ENCODE data around the gene CIDEB.
A peak's percentile ranks its signal among the peaks of the same experiment; 100 is the strongest.
"Not testable (repeated sequence)": the region's sequence is repeated elsewhere in the genome, so short reads cannot be mapped to it uniquely, and the experiment has no call there.

The CIDEB gene, protein sequence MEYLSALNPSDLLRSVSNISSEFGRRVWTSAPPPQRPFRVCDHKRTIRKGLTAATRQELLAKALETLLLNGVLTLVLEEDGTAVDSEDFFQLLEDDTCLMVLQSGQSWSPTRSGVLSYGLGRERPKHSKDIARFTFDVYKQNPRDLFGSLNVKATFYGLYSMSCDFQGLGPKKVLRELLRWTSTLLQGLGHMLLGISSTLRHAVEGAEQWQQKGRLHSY

GRCh38 chr14:24307575-24308341 is at the start of gene CIDEB:
TSS of gene CIDEB (minus strand) at chr14:24307977. CDS start at chr14:24307858, 119 bp downstream.
- DNase-seq: peak; percentile 53

DNA sequence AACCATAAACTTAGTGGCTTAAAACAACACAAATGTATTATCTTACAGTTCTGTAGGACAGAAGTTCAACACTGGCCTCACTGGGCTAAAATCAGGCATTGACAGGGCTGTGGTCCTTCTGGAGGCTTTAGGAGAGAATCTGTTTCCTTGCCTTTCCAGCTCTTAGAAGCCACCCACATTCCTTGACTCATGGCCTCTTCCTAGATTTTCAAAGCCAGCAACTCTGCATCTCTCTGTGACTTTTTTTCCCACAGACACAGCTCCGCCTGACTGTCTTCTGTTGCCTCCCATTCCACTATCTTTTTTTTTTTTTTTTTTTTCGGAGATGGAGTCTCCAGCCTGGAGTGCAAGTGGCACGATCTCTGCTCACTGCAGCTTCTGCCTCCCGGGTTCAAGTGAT is 48.4 kb upstream of the CIDEB start:
- DNase-seq: no peak

- DNase-seq: no peak
Measured at GRCh38 chr14:24355009-24355408, 47.2 kb upstream of the CIDEB start.

- DNase-seq: not testable (repeated sequence)
Measured at GRCh38 chr14:24354482-24354825, 46.7 kb upstream of the CIDEB start.

GRCh38 chr14:24353559-24354481 is 46.0 kb upstream of the CIDEB start:
- DNase-seq: no peak

- no peak for DNase-seq
Measured at GRCh38 chr14:24351517-24351916, 43.7 kb upstream of the CIDEB start.

GRCh38 chr14:24349742-24350141 is 42.0 kb upstream of the CIDEB start:
- DNase-seq: no peak

- DNase-seq: no peak
Measured at GRCh38 chr14:24348186-24348585, 40.4 kb upstream of the CIDEB start.

- no peak for DNase-seq
Measured at GRCh38 chr14:24347134-24347533, 39.4 kb upstream of the CIDEB start.

DNA sequence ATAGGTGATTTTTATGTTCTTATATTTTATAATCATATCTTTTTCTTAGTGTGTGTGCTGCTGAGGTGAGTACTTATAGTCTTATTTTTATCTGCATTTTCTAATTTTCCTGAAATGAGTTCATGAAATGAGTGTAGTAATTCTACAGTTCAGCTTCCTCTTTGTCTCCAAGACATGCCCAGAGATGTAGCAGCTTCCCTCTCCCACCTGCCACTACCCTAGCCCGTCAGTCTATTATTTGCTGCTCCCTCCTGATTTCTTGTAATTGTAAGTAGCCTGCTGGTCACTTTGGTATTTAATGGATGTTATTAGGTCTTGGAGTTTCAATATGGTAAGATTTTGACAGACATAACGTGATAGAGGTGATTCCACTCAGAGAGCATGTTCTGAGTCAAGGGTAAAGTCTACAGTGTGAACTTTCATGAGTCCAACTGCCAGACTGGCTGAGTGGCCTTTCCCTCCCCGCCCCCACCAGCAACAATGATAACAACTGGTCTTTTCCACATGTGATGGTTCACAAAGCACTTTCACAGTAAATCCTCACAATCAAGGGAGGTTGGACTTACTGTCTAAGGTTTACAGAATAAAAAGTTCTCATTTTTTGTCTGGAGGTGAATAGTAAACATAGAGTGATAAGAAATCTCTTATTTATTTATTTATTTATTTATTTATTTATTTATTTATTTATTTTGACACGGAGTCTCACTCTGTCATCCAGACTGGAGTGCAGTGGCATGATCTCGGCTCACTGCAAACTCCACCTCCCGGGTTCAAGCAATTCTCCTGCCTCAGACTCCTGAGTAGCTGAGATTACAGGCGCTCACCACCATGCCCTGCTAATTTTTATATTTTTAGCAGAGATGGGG is 36.3 kb upstream of the CIDEB start:
- no peak for DNase-seq

DNA sequence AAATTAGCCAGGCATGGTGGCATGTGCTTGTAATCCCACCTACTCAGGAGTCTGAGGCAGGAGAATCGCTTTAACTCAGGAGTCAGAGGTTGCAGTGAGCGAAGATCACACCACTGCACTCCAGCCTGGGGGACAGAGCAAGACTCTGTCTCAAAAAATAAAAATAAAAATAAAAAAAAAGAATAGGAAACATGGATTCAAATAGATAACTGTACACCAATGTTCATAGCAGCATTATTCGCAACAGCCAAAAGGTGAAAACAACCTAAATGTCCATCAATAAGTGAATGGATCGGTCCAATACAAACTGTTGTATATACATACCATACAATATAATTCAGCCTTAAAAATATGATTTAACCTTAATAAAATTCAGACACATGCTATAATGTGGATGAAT is 35.1 kb upstream of the CIDEB start:
- DNase-seq: no peak

GRCh38 chr14:24340606-24341005 is 32.8 kb upstream of the CIDEB start:
- DNase-seq: no peak

- DNase-seq: peak; percentile 70
Measured at GRCh38 chr14:24339284-24340151, 31.7 kb upstream of the CIDEB start, which contains the start of gene RIPK3. TSS of gene RIPK3 (minus strand) at chr14:24339991. CDS start at chr14:24339826, 165 bp downstream.

DNA sequence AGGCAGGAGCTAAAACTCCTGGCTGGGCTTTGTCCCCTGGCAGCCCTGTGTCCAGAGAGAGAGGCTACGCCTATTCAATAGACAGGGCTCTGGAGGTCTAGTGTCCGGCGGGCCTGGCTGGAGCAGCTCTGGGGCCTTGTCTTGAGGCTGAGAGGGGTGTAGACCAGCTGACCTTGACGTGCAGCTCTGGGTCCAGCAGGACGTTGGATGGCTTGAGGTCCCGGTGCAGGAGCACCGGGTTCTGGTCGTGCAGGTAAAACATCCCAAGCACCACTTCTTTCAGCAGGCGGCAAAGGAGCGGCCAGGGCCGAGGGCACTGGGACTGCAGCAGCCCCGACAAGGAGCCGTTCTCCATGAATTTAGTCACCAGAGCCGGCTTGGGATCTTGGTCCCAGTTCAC is 31.1 kb upstream of the CIDEB start:
- no peak for DNase-seq

- DNase-seq: no peak
Measured at GRCh38 chr14:24337824-24338175, 30.0 kb upstream of the CIDEB start.

DNA sequence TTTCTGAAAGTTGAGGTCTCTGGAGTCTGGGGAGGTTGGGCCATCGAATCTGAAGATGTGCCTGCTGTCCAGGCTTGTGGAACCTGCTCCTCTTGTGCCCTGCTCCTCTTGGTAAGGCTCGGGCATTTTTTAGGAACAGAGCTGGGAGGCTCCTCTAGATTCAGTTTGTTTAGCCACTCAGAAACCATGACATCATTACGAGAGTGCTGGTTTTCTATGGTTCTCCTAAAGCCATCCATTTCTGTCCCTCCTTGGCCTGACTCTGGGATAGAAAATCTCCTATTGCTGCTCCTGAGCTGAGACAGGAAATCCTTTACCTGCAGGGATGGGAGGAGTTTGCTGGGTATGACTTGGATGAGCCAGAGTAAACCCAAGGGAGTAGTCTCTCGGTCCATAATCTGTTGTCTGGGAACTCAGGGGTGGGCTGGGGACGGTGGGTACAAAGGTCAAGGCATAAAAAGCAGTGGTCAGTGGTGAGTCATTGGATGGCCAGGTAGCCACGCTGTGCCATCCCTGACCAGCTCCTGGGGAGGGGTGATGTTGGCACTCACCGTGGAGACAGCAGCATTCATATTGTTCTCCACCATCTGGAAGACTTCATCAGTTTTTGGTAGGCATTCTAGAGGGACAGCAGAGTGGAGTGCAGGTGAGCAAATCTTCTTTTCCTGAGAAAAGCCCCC is 29.5 kb upstream of the CIDEB start:
- no peak for DNase-seq

GRCh38 chr14:24335461-24336171 is 27.8 kb upstream of the CIDEB start:
- DNase-seq: no peak

DNA sequence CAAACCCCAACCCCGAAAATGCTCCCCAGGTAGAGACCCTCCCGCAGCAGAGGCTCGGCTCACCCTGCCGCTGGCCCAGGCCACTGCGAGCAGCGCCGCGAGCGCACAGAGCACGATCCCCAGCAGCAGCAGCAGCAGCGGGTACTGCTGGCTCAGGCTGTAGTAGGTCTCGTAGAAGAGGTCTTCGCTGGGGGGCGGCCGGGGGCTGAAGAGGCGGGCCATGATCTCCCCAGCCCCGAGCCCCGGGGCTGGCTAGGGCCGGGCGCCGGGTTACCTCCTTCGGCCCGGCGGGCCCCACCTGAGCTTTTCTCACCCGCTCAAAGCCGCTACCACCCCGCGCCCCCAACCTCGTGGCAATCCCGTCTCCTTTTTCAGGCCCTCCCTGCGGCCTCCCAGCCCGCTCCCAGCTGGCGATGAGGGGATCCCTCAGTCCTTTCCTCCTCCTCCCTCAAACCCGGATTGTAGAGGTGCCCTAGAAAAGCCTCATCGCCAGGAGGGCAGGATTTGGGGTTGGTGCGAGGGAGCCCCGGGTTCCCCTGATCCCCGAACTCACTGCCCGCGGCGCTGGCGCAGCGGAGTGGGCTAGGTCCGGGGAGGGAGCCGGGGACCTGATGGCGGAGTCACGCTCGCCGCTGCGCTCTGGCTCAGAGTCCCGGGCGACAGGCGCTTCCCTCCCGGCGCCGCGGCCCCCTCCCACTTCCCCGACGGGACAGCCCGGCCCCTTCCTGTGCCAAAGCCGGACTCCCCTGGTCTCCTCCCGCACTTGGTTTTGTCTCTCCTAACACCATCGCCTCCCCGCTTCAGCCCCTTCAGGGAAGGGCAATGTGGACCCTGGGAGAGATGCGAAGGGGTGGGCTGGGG is 26.9 kb upstream of the CIDEB start, which contains the start of gene ADCY4:
Gene ADCY4 (minus strand): TSS at position 641 of the 861 bp plus-strand sequence. CDS start 419 bp downstream, at position 222.
- no peak for DNase-seq
